Neural progenitor cell (in vitro differentiated cells): ENCODE measurements around the gene PPM1B. TPM values are rescaled to one million over a fixed set of nuclear protein-coding genes. Genes with fewer than 3 reads are reported as not detected.

Source experiments
- DNase-seq: peaks from one replicate; pipeline ENCODE4 v3.0.0-alpha.2; 2016; ENCODE audit warnings: low spot score
- H2AFZ ChIP-seq: fragments of 200-600 bp; sonication (generic); replicated peaks from 2 replicates; pipeline ENCODE4 v1.6.1; 2016; ENCODE audit warnings: antibody characterized with exemption
- H3F3A ChIP-seq: fragments of 200-600 bp; sonication (generic); 2 replicates; pipeline ENCODE4 v1.6.1; 2016; ENCODE audit warnings: antibody characterized with exemption, low read depth
- H3K27ac ChIP-seq: fragments of 200-600 bp; sonication (generic); 2 replicates; pipeline ENCODE4 v1.5.1; 2016; ENCODE audit warnings: mild to moderate bottlenecking
- H3K27me3 ChIP-seq: fragments of 200-600 bp; sonication (generic); 2 replicates; pipeline ENCODE4 v1.6.1; 2016; ENCODE audit warnings: mild to moderate bottlenecking, moderate library complexity
- H3K36me3 ChIP-seq: fragments of 200-600 bp; sonication (generic); 2 replicates; pipeline ENCODE4 v1.5.1; 2016
- H3K4me1 ChIP-seq: fragments of 200-600 bp; sonication (generic); 2 replicates; pipeline ENCODE4 v1.6.1; 2016; ENCODE audit warnings: mixed run types
- H3K4me2 ChIP-seq: fragments of 200-600 bp; sonication (generic); 2 replicates; pipeline ENCODE4 v1.6.1; 2016
- H3K4me3 ChIP-seq: fragments of 200-600 bp; sonication (generic); 2 replicates; pipeline ENCODE4 v1.5.1; 2016
- H3K79me2 ChIP-seq: fragments of 200-600 bp; sonication (generic); 2 replicates; pipeline ENCODE4 v1.6.1; 2016; ENCODE audit warnings: low read depth
- H3K9ac ChIP-seq: fragments of 200-600 bp; sonication (generic); 2 replicates; pipeline ENCODE4 v1.6.1; 2016
- H3K9me3 ChIP-seq: fragments of 200-600 bp; sonication (generic); 2 replicates; pipeline ENCODE4 v1.5.1; 2016; ENCODE audit warnings: low read depth
- H4K20me1 ChIP-seq: fragments of 200-600 bp; sonication (generic); 2 replicates; pipeline ENCODE4 v1.6.1; 2016; ENCODE audit warnings: low read depth
- H3K27ac Mint-ChIP-seq: 3 replicates; pipeline ENCODE4 v1.8.0; 2021; ENCODE audit warnings: mixed read lengths
- H3K27me3 Mint-ChIP-seq: 2 replicates; pipeline ENCODE4 v1.8.0; 2022; ENCODE audit warnings: low read depth, mild to moderate bottlenecking, inconsistent platforms, moderate library complexity, mixed read lengths; ENCODE audit not compliant: insufficient read depth
- H3K36me3 Mint-ChIP-seq: 3 replicates; pipeline ENCODE4 v1.8.0; 2021; ENCODE audit warnings: mixed read lengths
- H3K4me1 Mint-ChIP-seq: 3 replicates; pipeline ENCODE4 v1.8.0; 2021; ENCODE audit warnings: mixed read lengths
- H3K4me3 Mint-ChIP-seq: 3 replicates; pipeline ENCODE4 v1.8.0; 2021; ENCODE audit warnings: mild to moderate bottlenecking, moderate library complexity, mixed read lengths
- H3K9me3 Mint-ChIP-seq: 3 replicates; pipeline ENCODE4 v1.8.0; 2020; ENCODE audit warnings: mixed read lengths
- EZH2 ChIP-seq: fragments of 200-600 bp; sonication (generic); IDR thresholded peaks from 2 replicates; pipeline ENCODE4 v1.6.1; 2017; ENCODE audit warnings: antibody characterized with exemption, mild to moderate bottlenecking, moderate library complexity
- EZH2phosphoT487 ChIP-seq: fragments of 200-600 bp; sonication (generic); IDR thresholded peaks from 2 replicates; pipeline ENCODE4 v1.6.1; 2017; ENCODE audit warnings: antibody characterized with exemption
- total RNA-seq: library from RNA; depleted of rRNA; stranded (reverse); fragments of >200 nt; gene quantifications from 2 replicates; pipeline ENCODE4 v1.2.3, GENCODE V29; 2015; ENCODE audit warnings: low replicate concordance
- TF ChIP-seq, protein P1 (sequence below): fragments of 200-600 bp; sonication (generic); IDR thresholded peaks from 2 replicates; pipeline ENCODE4 v1.5.1; 2017; ENCODE audit warnings: antibody characterized with exemption, mild to moderate bottlenecking

PPM1B gene
- total RNA-seq, 1 donor from 2014 or later: 86.6 TPM

DNA sequence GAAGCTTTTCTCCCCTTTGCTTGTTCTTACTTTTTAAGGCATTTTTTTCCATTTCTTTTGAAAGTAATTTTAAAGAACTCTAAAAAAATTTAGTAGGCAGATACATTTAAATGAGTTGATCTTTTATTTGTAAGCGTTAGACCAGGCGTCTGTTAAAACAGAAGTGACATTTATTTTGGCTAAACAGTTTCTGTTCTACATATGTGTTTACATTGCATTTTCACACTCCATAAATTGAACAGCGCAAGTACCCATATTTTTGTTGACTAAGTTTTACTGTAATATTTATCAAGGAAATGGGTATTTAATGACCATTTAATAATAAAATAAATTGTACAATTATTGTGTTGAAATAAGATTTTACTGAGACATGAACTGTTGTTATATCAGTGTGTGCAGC, 21.9 kb downstream of the PPM1B start:
- H4K20me1 ChIP-seq: peaks cover 7% of the 10 kb centered on the region
- peaks cover 100% of the 10 kb centered on the region for H3K79me2 ChIP-seq
- no peaks in the 10 kb centered on the region for H3K27me3 ChIP-seq
- H3K4me2 ChIP-seq: no peak overlapping the region
- H3K36me3 ChIP-seq: peaks cover 2% of the 10 kb centered on the region
- Mint-ChIP-seq H3K27me3 (peaks cover 2% of the 10 kb centered on the region), H3K4me3 (no peak overlapping the region), H3K36me3 (peaks cover 26% of the 10 kb centered on the region), H3K4me1 (no peaks in the 10 kb centered on the region), H3K27ac (no peak overlapping the region), H3K9me3 (peaks cover 8% of the 10 kb centered on the region)
- no peaks in the 10 kb centered on the region for H3K4me1 ChIP-seq
- TF ChIP-seq, protein P1, sequence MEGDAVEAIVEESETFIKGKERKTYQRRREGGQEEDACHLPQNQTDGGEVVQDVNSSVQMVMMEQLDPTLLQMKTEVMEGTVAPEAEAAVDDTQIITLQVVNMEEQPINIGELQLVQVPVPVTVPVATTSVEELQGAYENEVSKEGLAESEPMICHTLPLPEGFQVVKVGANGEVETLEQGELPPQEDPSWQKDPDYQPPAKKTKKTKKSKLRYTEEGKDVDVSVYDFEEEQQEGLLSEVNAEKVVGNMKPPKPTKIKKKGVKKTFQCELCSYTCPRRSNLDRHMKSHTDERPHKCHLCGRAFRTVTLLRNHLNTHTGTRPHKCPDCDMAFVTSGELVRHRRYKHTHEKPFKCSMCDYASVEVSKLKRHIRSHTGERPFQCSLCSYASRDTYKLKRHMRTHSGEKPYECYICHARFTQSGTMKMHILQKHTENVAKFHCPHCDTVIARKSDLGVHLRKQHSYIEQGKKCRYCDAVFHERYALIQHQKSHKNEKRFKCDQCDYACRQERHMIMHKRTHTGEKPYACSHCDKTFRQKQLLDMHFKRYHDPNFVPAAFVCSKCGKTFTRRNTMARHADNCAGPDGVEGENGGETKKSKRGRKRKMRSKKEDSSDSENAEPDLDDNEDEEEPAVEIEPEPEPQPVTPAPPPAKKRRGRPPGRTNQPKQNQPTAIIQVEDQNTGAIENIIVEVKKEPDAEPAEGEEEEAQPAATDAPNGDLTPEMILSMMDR: no peak
- no peak for TF ChIP-seq EZH2
- no peak for TF ChIP-seq EZH2phosphoT487
- H3K9me3 ChIP-seq: no peaks in the 10 kb centered on the region
- H3K9ac ChIP-seq: no peak overlapping the region
- no peak overlapping the region for H3K27ac ChIP-seq
- H3K4me3 ChIP-seq: no peak overlapping the region
- H2AFZ ChIP-seq: no peak overlapping the region
- DNase-seq: no peak
- H3F3A ChIP-seq: no peaks in the 10 kb centered on the region

DNA sequence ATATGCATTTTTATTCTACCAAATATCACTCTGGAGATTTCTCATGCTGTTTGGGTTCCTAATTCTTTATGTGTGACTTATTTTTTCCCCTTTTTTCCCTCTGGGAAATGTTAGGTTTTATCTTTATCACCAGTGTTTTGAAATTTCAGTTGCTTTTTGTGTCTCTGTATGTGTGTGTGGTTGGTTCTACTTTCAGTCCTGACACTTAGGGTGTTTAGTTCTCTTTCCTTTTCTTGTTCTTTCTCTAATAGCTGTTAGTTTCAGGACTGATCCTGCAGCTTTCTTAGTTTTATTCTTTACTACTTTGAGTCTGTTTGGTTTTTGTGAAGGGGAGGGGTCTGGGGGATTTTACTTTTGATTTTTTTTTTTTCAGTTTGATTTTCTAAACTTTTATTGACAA, 23.1 kb downstream of the PPM1B start:
- peaks cover 100% of the 10 kb centered on the region for H3K79me2 ChIP-seq
- Mint-ChIP-seq H3K27ac (no peak overlapping the region), H3K9me3 (peaks cover 8% of the 10 kb centered on the region)

DNA sequence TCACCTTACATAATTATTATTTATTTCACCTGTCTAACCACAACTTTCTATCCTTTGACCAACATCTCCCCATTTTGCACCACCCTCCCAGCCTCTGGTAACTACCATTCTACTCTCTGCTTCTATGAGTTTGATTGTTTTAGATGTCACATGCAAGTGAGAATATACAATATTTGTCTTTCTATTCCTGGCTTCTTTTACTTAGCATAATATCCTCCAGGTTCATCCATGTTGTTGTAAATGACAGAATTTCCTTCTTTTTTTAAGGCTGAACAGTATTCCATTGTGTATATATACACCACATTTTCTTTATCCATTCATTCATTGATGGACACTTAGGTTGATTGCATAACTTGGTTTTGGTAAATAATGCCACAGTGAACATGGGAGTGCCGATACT, 24.0 kb downstream of the PPM1B start:
- Histone ChIP-seq H3K4me1 (no peaks in the 10 kb centered on the region), H3K27me3 (no peaks in the 10 kb centered on the region)

More for the DNA sequence above, 23.1 kb downstream of the PPM1B start:
- no peak for DNase-seq
- no peaks in the 10 kb centered on the region for H3F3A ChIP-seq
- peaks cover 2% of the 10 kb centered on the region for H3K36me3 ChIP-seq
- no peak overlapping the region for H3K4me2 ChIP-seq
- H3K4me3 Mint-ChIP-seq: no peak overlapping the region
- TF ChIP-seq, protein P1: no peak
- TF ChIP-seq EZH2phosphoT487 (no peak), EZH2 (no peak)
- no peaks in the 10 kb centered on the region for H3K9me3 ChIP-seq
- H3K4me1 ChIP-seq: no peaks in the 10 kb centered on the region
- H3K4me1 Mint-ChIP-seq: no peaks in the 10 kb centered on the region
- H2AFZ ChIP-seq: no peak overlapping the region
- peak overlapping the region; percentile 61 for H3K27ac ChIP-seq
- H3K9ac ChIP-seq: no peak overlapping the region
- no peaks in the 10 kb centered on the region for H3K27me3 ChIP-seq
- peaks cover 7% of the 10 kb centered on the region for H4K20me1 ChIP-seq
- no peak overlapping the region for H3K4me3 ChIP-seq
- peaks cover 2% of the 10 kb centered on the region for H3K27me3 Mint-ChIP-seq
- peaks cover 29% of the 10 kb centered on the region for H3K36me3 Mint-ChIP-seq

More for the DNA sequence above, 24.0 kb downstream of the PPM1B start:
- no peak overlapping the region for H3K4me3 Mint-ChIP-seq
- H3K4me3 ChIP-seq: no peak overlapping the region
- H3K9me3 ChIP-seq: no peaks in the 10 kb centered on the region
- no peak for TF ChIP-seq EZH2
- TF ChIP-seq, protein P1: no peak
- no peak for TF ChIP-seq EZH2phosphoT487
- H3K36me3 Mint-ChIP-seq: peaks cover 24% of the 10 kb centered on the region
- H3K9me3 Mint-ChIP-seq: peaks cover 8% of the 10 kb centered on the region
- H3K36me3 ChIP-seq: peaks cover 2% of the 10 kb centered on the region
- H3F3A ChIP-seq: no peaks in the 10 kb centered on the region
- peaks cover 2% of the 10 kb centered on the region for H3K27me3 Mint-ChIP-seq
- no peak overlapping the region for H3K27ac Mint-ChIP-seq
- H2AFZ ChIP-seq: no peak overlapping the region
- H4K20me1 ChIP-seq: peaks cover 7% of the 10 kb centered on the region
- no peak overlapping the region for H3K9ac ChIP-seq
- no peak overlapping the region for H3K4me2 ChIP-seq
- H3K79me2 ChIP-seq: peaks cover 100% of the 10 kb centered on the region
- H3K4me1 Mint-ChIP-seq: no peaks in the 10 kb centered on the region
- no peak for DNase-seq
- no peak overlapping the region for H3K27ac ChIP-seq
